HEK293T (cell line): ENCODE results near the gene GPR180.

Experiments
- FOXM1 ChIP-seq: fragments of 450-650 bp; IDR thresholded peaks from 2 replicates; pipeline ENCODE4 v1.6.1; 2017; ENCODE audit warnings: mild to moderate bottlenecking, borderline replicate concordance
- SP1 ChIP-seq: fragments of 450-650 bp; IDR thresholded peaks from 2 replicates; pipeline ENCODE4 v1.6.1; 2017
- SUZ12 ChIP-seq: fragments of 450-650 bp; IDR thresholded peaks from 2 replicates; pipeline ENCODE4 v1.6.1; 2016; ENCODE audit warnings: mild to moderate bottlenecking
- TARDBP ChIP-seq: fragments of 450-650 bp; IDR thresholded peaks from 2 replicates; pipeline ENCODE4 v1.6.1; 2016
- TF ChIP-seq, protein P1 (sequence below): fragments of 450-650 bp; IDR thresholded peaks from 2 replicates; pipeline ENCODE4 v1.6.1; 2016

DNA sequence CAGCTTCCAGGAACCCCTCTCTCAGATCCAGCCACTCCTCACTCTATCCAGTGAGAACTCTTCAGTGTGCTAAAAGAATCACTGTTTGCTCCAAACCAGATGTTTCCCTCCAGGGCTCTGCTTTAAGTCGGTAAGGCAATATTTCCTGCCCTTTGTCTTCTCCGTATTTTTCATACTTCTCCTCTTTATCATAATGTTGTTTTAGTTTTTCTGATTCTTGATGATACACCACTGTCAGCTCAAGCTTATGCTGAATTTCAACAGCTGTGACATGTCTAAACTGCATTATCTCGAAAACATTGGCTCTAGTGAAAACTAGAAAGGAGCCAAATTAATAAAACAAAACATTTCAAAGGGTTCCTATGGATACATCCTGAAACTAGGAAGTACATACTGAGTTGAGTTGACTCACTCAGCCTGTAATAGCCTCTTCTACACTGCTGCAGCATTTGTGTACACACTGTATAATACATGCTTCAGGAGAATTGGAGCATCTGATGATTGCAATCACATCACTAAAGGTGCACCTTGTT is 39.8 kb downstream of the GPR180 start:
- TF ChIP-seq SUZ12 (no peak), FOXM1 (no peak), TARDBP (no peak), SP1 (no peak)
- TF ChIP-seq, protein P1, sequence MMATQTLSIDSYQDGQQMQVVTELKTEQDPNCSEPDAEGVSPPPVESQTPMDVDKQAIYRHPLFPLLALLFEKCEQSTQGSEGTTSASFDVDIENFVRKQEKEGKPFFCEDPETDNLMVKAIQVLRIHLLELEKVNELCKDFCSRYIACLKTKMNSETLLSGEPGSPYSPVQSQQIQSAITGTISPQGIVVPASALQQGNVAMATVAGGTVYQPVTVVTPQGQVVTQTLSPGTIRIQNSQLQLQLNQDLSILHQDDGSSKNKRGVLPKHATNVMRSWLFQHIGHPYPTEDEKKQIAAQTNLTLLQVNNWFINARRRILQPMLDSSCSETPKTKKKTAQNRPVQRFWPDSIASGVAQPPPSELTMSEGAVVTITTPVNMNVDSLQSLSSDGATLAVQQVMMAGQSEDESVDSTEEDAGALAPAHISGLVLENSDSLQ: no peak
